Naive thymus-derived CD8-positive, alpha-beta T cell (primary cell): ENCODE results near the gene VPS41. TPM values are rescaled to one million over a fixed set of nuclear protein-coding genes. Genes with fewer than 3 reads are reported as not detected.

ENCODE experiments used
- ATAC-seq, 2 donors: fragments of 150-1000 bp; cut with Tn5 transposase in 1 of 2; sonication (Bioruptor Pico), chemical (Tn5 transposase) in 1 of 2; 1 replicate in 1 of 2; 2 replicates in 1 of 2; pipeline ENCODE4 v1.10.0; 2021; ENCODE audit warnings: mild to moderate bottlenecking in 2 of 2, moderate library complexity in 2 of 2
- POLR2A ChIA-PET: fragments of 350-600 bp; sonication (Branson Sonifier 250); formaldehyde crosslinking; loops from one replicate; lab custom pipeline; 2021; ENCODE audit warnings: antibody characterized with exemption; lab: Charles Lee
- DNase-seq, 10 donors: peaks; one replicate each; pipeline versions ENCODE4 v3.0.0 to v3.0.0-alpha.2; 2020 to 2022
- H3K27ac Mint-ChIP-seq, 10 donors: one replicate each; pipeline ENCODE4 v1.8.0; 2020 to 2022; ENCODE audit warnings: mild to moderate bottlenecking in 10 of 10, mixed read lengths in 10 of 10, moderate library complexity in 4 of 10, inconsistent platforms in 1 of 10
- H3K27me3 Mint-ChIP-seq, 5 donors: one replicate each; pipeline ENCODE4 v1.8.0; 2021 to 2022; ENCODE audit warnings: mixed read lengths in 5 of 5
- H3K36me3 Mint-ChIP-seq, 3 donors: one replicate each; pipeline ENCODE4 v1.8.0; 2020 to 2022; ENCODE audit warnings: mixed read lengths in 3 of 3, mild to moderate bottlenecking in 2 of 3, inconsistent platforms in 1 of 3
- H3K4me1 Mint-ChIP-seq, 4 donors: one replicate each; pipeline ENCODE4 v1.8.0; 2021 to 2022; ENCODE audit warnings: mixed read lengths in 4 of 4
- H3K4me3 Mint-ChIP-seq, 10 donors: one replicate each; pipeline ENCODE4 v1.8.0; 2020 to 2022; ENCODE audit warnings: mild to moderate bottlenecking in 10 of 10, mixed read lengths in 10 of 10, moderate library complexity in 6 of 10, inconsistent platforms in 1 of 10
- H3K9me3 Mint-ChIP-seq, 9 donors: one replicate each; pipeline ENCODE4 v1.8.0; 2020 to 2022; ENCODE audit warnings: mixed read lengths in 9 of 9, mild to moderate bottlenecking in 3 of 9, inconsistent platforms in 1 of 9, moderate library complexity in 1 of 9
- polyA plus RNA-seq, 3 donors: library from polyadenylated mRNA; unstranded; fragments of 300-500 nt; fragmentation: Illumina TruSeq; gene quantifications; one replicate each; pipeline ENCODE4 v1.2.3, GENCODE V29; 2021
- total RNA-seq, 8 experiments: library from RNA in 2 of 8; stranded (reverse) in 2 of 8; gene quantifications; one replicate each; pipeline ENCODE4 v1.2.3 and lab custom pipeline; 2021 to 2026

Gene VPS41
- total and polyA plus RNA-seq, 5 experiments from 2014 or later: 33.3 to 66.0 (median 43.2) TPM

GRCh38 chr7:38736138-38736537 lies 172.9 kb downstream of the VPS41 start:
- no peak overlapping the region for H3K27ac Mint-ChIP-seq
- no peak overlapping the region for H3K4me3 Mint-ChIP-seq
- no peak for ATAC-seq
- H3K36me3 Mint-ChIP-seq: peaks cover 13 to 61% (median 49%) of the 10 kb centered on the region in 3 donors
- POLR2A ChIA-PET: no interaction called here
- DNase-seq: no peak
- peaks cover 0 to 2% (median 0%) of the 10 kb centered on the region in 4 donors for H3K4me1 Mint-ChIP-seq
- H3K27me3 Mint-ChIP-seq: no peaks in the 10 kb centered on the region
- no peaks in the 10 kb centered on the region for H3K9me3 Mint-ChIP-seq

GRCh38 chr7:38731215-38731614 lies 177.8 kb downstream of the VPS41 start:
- Mint-ChIP-seq H3K27ac (peak overlapping the region in 1 of 10 donors; percentile 11), H3K4me3 (no peak overlapping the region), H3K4me1 (peaks cover 0 to 2% (median 0%) of the 10 kb centered on the region in 4 donors), H3K36me3 (peaks cover 7 to 60% (median 52%) of the 10 kb centered on the region in 3 donors), H3K27me3 (no peaks in the 10 kb centered on the region), H3K9me3 (no peaks in the 10 kb centered on the region)
- ATAC-seq: no peak
- POLR2A ChIA-PET: no interaction called here
- DNase-seq: no peak

GRCh38 chr7:38728145-38728544 lies 180.8 kb downstream of the VPS41 start:
- no peaks in the 10 kb centered on the region for H3K4me1 Mint-ChIP-seq
- no peaks in the 10 kb centered on the region for H3K27me3 Mint-ChIP-seq
- H3K36me3 Mint-ChIP-seq: peaks cover 0 to 66% (median 39%) of the 10 kb centered on the region in 3 donors
- DNase-seq: no peak
- no peaks in the 10 kb centered on the region for H3K9me3 Mint-ChIP-seq
- POLR2A ChIA-PET: no interaction called here
- no peak for ATAC-seq
- no peak overlapping the region for H3K4me3 Mint-ChIP-seq
- H3K27ac Mint-ChIP-seq: no peak overlapping the region

GRCh38 chr7:38727184-38727940 lies 181.6 kb downstream of the VPS41 start:
- DNase-seq (no peak), ATAC-seq (no peak)
- H3K36me3 Mint-ChIP-seq: peaks cover 0 to 68% (median 37%) of the 10 kb centered on the region in 3 donors
- no peaks in the 10 kb centered on the region for H3K9me3 Mint-ChIP-seq
- no peaks in the 10 kb centered on the region for H3K4me1 Mint-ChIP-seq
- no peaks in the 10 kb centered on the region for H3K27me3 Mint-ChIP-seq
- no peak overlapping the region for H3K4me3 Mint-ChIP-seq
- POLR2A ChIA-PET: no interaction called here
- peak overlapping the region in 2 of 10 donors; percentile 29 to 34 for H3K27ac Mint-ChIP-seq

- POLR2A ChIA-PET: no interaction called here
- H3K9me3 Mint-ChIP-seq: peaks cover 0 to 14% (median 7%) of the 10 kb centered on the region in 9 donors
- DNase-seq: no peak
- no peak overlapping the region for H3K27ac Mint-ChIP-seq
- H3K36me3 Mint-ChIP-seq: peaks cover 21 to 66% (median 59%) of the 10 kb centered on the region in 3 donors
- no peaks in the 10 kb centered on the region for H3K27me3 Mint-ChIP-seq
- ATAC-seq: no peak
- H3K4me1 Mint-ChIP-seq: no peaks in the 10 kb centered on the region
- no peak overlapping the region for H3K4me3 Mint-ChIP-seq
Observed at GRCh38 chr7:38723327-38723726, 185.7 kb downstream of the VPS41 start.

GRCh38 chr7:38716397-38716796 lies 192.6 kb downstream of the VPS41 start:
- H3K27me3 Mint-ChIP-seq: no peaks in the 10 kb centered on the region
- no peak for ATAC-seq

GRCh38 chr7:38709123-38709522 lies 199.9 kb downstream of the VPS41 start:
- DNase-seq: no peak
- Mint-ChIP-seq H3K27ac (no peak overlapping the region), H3K4me3 (no peak overlapping the region), H3K4me1 (no peaks in the 10 kb centered on the region), H3K9me3 (peaks cover 4 to 37% (median 6%) of the 10 kb centered on the region in 9 donors), H3K27me3 (peaks cover 4 to 23% (median 5%) of the 10 kb centered on the region in 5 donors), H3K36me3 (peaks cover 0 to 14% (median 4%) of the 10 kb centered on the region in 3 donors)
- no peak for ATAC-seq
- POLR2A ChIA-PET: no interaction called here

More at GRCh38 chr7:38716397-38716796, 192.6 kb downstream of the VPS41 start:
- Mint-ChIP-seq H3K36me3 (peaks cover 16 to 38% (median 24%) of the 10 kb centered on the region in 3 donors), H3K9me3 (peaks cover 8 to 63% (median 31%) of the 10 kb centered on the region in 9 donors), H3K27ac (no peak overlapping the region), H3K4me3 (no peak overlapping the region), H3K4me1 (no peaks in the 10 kb centered on the region)
- POLR2A ChIA-PET: no interaction called here
- DNase-seq: no peak

- DNase-seq: no peak
- Mint-ChIP-seq H3K36me3 (peaks cover 0 to 12% (median 4%) of the 10 kb centered on the region in 3 donors), H3K4me3 (no peak overlapping the region), H3K27ac (no peak overlapping the region), H3K9me3 (peaks cover 0 to 14% (median 6%) of the 10 kb centered on the region in 9 donors), H3K27me3 (peaks cover 13 to 42% (median 20%) of the 10 kb centered on the region in 5 donors), H3K4me1 (no peaks in the 10 kb centered on the region)
- POLR2A ChIA-PET: no interaction called here
- ATAC-seq: no peak
Observed at GRCh38 chr7:38704751-38705150, 204.2 kb downstream of the VPS41 start.

- Mint-ChIP-seq H3K27ac (no peak overlapping the region), H3K9me3 (peaks cover 0 to 14% (median 6%) of the 10 kb centered on the region in 9 donors), H3K36me3 (peaks cover 0 to 12% (median 4%) of the 10 kb centered on the region in 3 donors), H3K4me3 (no peak overlapping the region), H3K27me3 (peaks cover 11 to 42% (median 24%) of the 10 kb centered on the region in 5 donors), H3K4me1 (no peaks in the 10 kb centered on the region)
- ATAC-seq (no peak), DNase-seq (no peak)
- POLR2A ChIA-PET: no interaction called here
Observed at GRCh38 chr7:38704041-38704547, 204.9 kb downstream of the VPS41 start.

- DNase-seq (no peak), ATAC-seq (no peak)
- Mint-ChIP-seq H3K4me3 (no peak overlapping the region), H3K4me1 (no peaks in the 10 kb centered on the region), H3K36me3 (peaks cover 0 to 12% (median 4%) of the 10 kb centered on the region in 3 donors), H3K9me3 (peaks cover 0 to 16% (median 6%) of the 10 kb centered on the region in 9 donors), H3K27ac (no peak overlapping the region), H3K27me3 (peaks cover 10 to 48% (median 24%) of the 10 kb centered on the region in 5 donors)
- POLR2A ChIA-PET: no interaction called here
Observed at GRCh38 chr7:38703093-38703492, 205.9 kb downstream of the VPS41 start.

GRCh38 chr7:38702002-38702535 lies 206.9 kb downstream of the VPS41 start:
- H3K4me3 Mint-ChIP-seq: no peak overlapping the region
- no peaks in the 10 kb centered on the region for H3K4me1 Mint-ChIP-seq
- POLR2A ChIA-PET: no interaction called here
- H3K27ac Mint-ChIP-seq: no peak overlapping the region
- peaks cover 0 to 5% (median 4%) of the 10 kb centered on the region in 3 donors for H3K36me3 Mint-ChIP-seq
- H3K27me3 Mint-ChIP-seq: peaks cover 8 to 43% (median 20%) of the 10 kb centered on the region in 5 donors
- DNase-seq: no peak
- peaks cover 0 to 15% (median 7%) of the 10 kb centered on the region in 9 donors for H3K9me3 Mint-ChIP-seq
- ATAC-seq: no peak

- peaks cover 10 to 34% (median 20%) of the 10 kb centered on the region in 5 donors for H3K27me3 Mint-ChIP-seq
- no peak overlapping the region for H3K27ac Mint-ChIP-seq
- H3K9me3 Mint-ChIP-seq: peaks cover 0 to 18% (median 3%) of the 10 kb centered on the region in 9 donors
Observed at GRCh38 chr7:38700116-38700515, 208.9 kb downstream of the VPS41 start.

GRCh38 chr7:38699471-38699870 lies 209.5 kb downstream of the VPS41 start:
- peaks cover 0 to 22% (median 6%) of the 10 kb centered on the region in 9 donors for H3K9me3 Mint-ChIP-seq
- H3K4me3 Mint-ChIP-seq: no peak overlapping the region
- no peak for DNase-seq
- no peaks in the 10 kb centered on the region for H3K36me3 Mint-ChIP-seq
- no peak for ATAC-seq
- peaks cover 10 to 34% (median 20%) of the 10 kb centered on the region in 5 donors for H3K27me3 Mint-ChIP-seq
- no peaks in the 10 kb centered on the region for H3K4me1 Mint-ChIP-seq
- H3K27ac Mint-ChIP-seq: no peak overlapping the region
- POLR2A ChIA-PET: no interaction called here

More at GRCh38 chr7:38700116-38700515, 208.9 kb downstream of the VPS41 start:
- H3K4me3 Mint-ChIP-seq: no peak overlapping the region
- ATAC-seq (no peak), DNase-seq (no peak)
- no peaks in the 10 kb centered on the region for H3K4me1 Mint-ChIP-seq
- no peaks in the 10 kb centered on the region for H3K36me3 Mint-ChIP-seq
- POLR2A ChIA-PET: no interaction called here
